Fibroblast of skin of left biceps (primary cell): Measurements from ENCODE around the gene DOK5.

Experiments
- DNase-seq, 2 experiments: peaks; one replicate each; pipeline ENCODE4 v3.0.0-alpha.2; 2013; ENCODE audit warnings: low read depth in 2 of 2

DOK5 gene

DNA sequence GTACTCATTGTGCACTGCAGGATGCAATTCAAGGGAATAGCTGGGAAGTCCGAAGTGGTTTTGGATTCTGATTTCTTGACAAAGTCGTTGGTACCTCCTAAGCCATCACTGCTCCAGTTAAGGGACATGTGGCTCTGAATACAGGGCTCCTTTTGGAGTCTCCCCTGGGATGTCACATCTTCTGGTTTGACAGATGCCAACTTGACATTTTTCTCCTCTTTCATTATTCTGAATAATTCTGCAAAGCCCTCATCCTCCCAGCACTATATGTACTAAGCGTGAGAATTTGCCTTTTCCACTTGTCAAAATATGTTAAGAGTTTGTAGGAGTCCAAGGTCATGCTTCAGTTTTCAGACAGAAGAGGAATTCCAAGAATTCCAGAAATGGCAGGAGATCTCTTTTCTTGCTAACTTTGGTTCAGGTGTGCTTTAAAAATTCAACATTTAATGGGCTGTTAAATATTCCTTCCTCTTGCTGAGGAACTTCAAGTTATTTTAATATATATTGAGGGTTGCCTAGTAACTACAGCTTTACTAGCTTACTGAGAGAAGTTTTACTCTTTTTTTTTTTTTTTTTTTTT, 38.7 kb downstream of the DOK5 start:
- DNase-seq: no peak

DNA sequence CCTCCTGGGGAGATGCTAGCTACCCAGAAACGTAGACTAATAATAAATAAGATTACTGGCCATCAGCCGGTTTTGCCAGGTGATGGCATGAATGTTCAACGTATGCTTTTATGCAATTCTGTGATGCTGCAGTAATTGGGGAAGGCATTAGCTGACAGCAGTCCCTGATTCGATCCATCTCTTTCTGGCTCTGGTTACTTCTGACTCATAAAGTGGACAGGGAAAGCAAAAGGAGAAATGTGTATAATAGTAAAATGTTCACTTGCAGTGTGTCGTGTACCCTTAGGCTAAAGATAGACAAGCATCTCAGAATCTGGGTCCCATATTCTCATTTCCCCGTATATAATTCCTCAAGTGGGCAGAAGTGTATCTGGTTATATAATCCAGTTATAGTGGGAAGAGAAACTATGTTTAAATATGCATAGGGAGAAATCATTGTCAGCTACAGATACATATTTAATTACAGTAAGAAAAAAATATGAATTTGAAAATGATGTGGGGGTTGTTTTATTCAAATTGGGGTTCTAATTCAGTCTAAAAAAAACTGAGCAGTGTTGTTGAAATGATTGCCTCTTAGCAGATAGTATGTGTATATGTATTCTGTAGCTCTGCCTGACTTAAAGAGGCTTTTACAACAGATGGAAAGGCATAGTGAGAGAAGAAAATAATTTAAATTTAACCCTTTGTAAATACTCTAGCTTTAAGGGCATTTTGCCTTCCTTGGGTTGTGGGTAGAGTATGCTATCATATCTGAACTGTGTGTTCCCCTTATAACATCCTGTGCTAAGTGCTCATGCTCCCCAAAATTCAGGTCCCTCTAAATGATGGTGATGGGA, 40.6 kb downstream of the DOK5 start:
- no peak for DNase-seq

DNA sequence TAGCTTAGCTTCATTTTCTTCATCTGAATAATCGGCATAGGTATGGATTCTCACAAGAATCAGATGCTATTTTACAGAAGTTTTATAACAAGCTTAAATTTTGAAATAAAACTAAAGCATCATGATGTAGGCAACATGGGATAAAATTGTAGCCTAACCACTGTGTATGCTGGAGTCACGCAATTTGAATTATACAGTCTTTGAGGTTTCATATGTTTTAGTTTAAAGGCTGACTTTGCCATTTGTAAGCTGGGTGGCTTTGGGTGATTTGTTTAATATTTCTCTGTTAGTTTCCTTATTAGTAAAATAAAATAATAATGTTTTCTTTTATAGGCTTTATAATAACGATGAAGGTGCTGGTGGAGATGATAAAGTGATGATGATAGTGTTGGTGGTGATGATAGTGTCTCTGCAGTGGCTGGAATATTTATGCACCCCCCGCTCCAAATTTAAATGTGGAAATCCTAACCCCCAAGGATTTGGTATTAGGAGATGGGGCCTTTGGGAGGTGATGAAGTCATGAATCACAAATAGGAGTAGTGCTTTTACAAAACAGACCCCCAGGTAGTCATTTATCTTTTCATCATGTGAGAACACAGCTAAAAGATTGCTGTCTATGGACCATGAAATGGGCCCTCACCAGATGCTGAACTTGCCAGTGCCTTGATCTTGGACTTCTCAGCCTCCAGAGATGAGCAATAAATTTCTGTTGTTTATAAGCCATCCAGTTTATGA, 42.0 kb downstream of the DOK5 start:
- DNase-seq: peak; percentile 44 to 55

DNA sequence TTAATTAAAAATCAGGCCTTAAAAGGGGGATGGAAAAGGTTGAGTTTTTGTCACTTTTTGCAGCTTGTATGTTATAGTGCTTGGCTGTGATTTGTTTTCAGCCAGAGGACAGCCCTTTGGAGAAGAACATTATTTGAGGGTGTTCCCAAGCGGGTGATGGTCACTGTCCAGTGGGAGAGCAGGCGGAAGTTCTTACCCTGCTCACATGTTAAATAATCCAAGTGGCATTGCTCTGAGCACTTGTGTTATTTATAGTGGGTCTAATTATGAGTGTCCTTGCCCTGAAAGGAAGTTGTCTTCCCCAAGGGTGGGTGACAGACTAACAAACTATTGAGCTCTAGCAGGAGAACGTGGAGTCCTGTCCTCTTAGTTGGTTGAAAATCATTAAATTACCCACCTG, 49.5 kb downstream of the DOK5 start:
- DNase-seq: no peak

GRCh38 chr20:54525916-54526590, 50.7 kb downstream of the DOK5 start:
- DNase-seq: no peak

- no peak for DNase-seq
These were observed 51.4 kb downstream of the DOK5 start for GRCh38 chr20:54526801-54527200.

- no peak for DNase-seq
These were observed 57.2 kb downstream of the DOK5 start for GRCh38 chr20:54532573-54532972.

DNA sequence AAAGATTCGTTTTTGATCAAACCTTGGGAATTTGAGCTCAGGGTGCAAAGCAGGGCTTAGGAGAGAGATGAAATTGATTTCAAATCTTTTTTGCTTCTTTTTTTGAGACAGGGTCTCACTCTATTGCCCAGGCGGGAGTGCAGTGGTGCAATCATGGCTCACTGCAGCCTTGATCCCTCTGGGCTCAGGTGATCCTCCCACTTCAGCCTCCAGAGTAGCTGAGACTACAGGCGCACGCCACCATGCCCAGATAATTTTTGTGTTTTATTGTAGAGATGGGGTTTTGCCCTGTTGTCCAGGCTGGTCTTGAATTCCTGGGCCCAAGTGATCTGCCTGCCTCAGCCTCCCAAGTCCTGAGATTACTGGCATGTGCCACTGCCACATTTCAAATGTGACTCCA, 58.7 kb downstream of the DOK5 start:
- DNase-seq: no peak

DNA sequence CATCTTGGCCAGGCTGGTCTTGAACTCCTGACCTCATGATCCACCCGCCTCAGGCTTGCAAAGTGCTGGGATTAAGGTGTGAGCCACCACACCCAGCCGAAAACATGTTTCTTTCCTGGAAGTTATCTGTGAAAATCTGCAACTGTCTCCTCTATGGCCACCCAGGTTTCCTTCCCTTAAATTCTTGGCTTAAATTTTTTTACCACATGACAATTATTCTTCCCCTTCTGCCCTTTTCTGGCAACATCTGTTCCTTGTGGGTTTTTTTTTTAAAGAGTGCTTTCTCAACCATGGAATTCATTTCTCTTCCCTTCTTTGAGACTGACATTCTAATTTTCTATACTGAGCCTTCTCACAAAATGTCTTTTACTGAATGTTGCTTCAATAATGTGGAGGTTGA, 59.6 kb downstream of the DOK5 start:
- DNase-seq: peak; percentile 57 to 58

GRCh38 chr20:54535746-54536145, 60.4 kb downstream of the DOK5 start:
- no peak for DNase-seq

DNA sequence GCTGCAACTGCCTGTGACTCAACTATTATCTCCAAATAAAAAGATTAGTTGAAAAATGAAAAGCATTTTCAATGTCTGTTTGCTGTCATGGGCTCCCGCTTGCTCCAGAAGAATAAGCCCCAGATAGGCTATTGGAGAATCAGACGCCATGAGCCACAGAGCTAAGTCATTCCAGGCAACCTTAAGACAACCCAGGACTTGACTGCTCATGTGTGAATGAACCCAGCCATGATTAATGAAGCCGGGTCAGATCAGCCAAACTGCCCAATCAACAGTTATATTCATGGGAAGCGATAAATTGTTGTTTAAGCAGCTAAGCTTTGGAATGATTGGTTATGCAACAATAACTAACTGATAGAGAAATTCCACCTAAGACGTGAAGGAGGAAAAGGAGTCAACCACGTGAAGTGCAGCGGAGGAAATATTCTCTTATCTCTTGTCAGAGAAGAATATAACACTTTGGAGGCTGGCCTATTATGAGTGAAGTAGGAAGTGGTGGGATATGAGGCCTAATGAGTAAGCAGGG, 64.2 kb downstream of the DOK5 start:
- DNase-seq: no peak

- DNase-seq: no peak
These were observed 68.0 kb downstream of the DOK5 start for GRCh38 chr20:54543369-54543768.

DNA sequence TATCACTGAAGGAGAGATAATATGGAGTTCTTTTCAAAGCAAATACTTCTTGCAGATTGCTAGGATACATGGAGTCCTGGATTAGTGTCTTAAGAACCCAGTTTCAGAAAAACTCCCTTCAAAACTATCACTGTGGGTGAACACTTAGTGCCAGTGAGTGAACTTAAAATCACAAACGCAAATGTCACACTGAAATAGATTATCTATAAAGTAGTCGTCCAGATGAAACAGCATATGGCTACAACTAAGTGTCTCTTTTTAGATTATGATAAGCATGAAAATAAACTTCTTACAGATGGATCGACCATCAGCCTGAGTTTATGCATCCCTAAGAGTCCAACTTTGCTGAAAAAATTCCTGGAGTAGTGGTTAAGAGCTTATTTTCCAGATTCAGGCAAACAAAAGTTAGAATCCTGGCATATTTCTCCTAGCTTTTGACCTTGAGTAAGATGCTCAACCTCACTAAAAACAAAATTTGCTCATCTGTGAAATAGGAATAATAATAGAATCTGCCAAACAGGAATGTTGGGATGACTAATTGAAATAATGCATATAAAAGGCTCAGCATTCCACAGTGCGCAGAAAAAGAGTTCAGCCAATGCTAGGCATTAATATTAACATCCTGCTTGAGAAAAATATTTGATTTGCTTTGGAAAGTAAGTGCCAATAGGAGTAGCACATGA, 70.4 kb downstream of the DOK5 start:
- DNase-seq: peak in 1 of 2 experiments; percentile 78

- DNase-seq: no peak
These were observed 73.5 kb downstream of the DOK5 start for GRCh38 chr20:54548849-54549248.

DNA sequence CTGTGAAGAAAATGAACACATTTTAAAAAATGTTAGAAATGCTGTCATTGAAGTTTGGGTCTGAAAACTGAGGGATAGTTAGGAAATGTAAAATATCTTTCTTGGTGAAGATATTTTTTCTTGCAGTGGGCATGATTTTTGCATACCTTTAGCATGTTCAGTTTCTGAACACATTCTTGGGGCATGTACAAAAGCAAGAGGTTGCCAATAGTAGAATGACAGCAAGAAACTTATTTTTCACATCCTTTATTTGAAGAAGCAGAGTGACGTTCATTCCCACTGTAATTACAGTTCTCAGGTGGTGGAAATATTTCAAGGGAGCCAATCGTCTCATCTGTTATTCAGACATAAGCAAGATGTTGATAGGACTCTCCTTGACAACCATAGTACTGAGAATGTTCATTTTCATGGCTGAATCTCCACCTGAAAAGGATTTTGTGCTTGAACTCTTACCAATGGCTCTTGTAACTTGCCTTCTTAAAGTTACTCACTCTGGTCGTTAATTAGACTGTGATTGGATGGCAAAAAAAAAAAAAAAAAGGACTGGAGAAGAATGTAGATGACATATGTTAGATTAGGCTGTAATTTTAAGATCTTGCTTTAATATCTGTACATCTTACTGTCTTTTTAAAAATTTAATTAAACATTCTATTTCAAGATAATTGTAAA, 74.4 kb downstream of the DOK5 start:
- peak in 1 of 2 experiments; percentile 56 for DNase-seq

GRCh38 chr20:54550776-54551396, 75.5 kb downstream of the DOK5 start:
- no peak for DNase-seq

GRCh38 chr20:54554006-54554405, 78.6 kb downstream of the DOK5 start:
- DNase-seq: no peak

DNA sequence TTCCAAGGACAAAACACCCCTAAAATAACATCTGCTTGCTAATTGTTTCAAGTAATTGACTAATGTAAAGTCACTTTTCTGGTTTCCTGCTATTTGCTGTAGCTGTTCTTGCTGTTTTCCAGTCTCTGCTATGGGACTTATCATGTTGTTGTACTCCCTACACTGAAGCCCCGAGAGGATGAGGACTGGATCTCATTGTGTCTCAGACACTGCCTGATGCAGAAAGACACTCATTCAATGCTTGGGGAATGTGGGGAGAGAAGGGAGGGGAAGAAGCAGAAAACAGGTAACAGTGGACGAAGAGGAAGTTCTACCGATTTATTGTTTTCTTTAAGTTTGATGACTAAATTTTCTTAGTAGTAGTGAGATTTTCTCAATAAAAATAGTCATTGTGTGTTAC, 79.8 kb downstream of the DOK5 start:
- no peak for DNase-seq

- no peak for DNase-seq
These were observed 81.0 kb downstream of the DOK5 start for GRCh38 chr20:54556406-54556805.
